ENCODE results near the gene TBPL1. TPM values are rescaled to one million over a fixed set of nuclear protein-coding genes. Genes with fewer than 3 reads are reported as not detected.
A peak's percentile ranks its signal among the peaks of the same experiment; 100 is the strongest.

The TBPL1 gene
- total and polyA plus RNA-seq, 2 of the 8 experiments (the other 6 are each of a cell fraction or from before 2014, with no cell fraction given), result 32.5 to 67.0 TPM

GRCh38 chr6:134004714-134005113 lies 51.7 kb downstream of the TBPL1 start (continued):
- no peak for TF ChIP-seq CHD7 (IDR thresholded peaks at IDR 0.05; ENCODE audit: insufficient replicate concordance, low read length)
- TF ChIP-seq CTCF (IDR thresholded peaks at IDR 0.05; ENCODE audit: control extremely low read depth in 1 of 3, insufficient read depth in 1 of 3, low read depth in 1 of 3, low read length in 3 of 3), result peak; percentile 11 to 27 (median 24); a peak in 2 of 4 replicates
- TF ChIP-seq ZNF274 (IDR thresholded peaks at IDR 0.05; ENCODE audit: borderline replicate concordance, extremely low read depth, low read length), result no peak
- no peak for TF ChIP-seq JUND (IDR thresholded peaks at IDR 0.05; ENCODE audit: low read length)
- TF ChIP-seq BACH1 (IDR thresholded peaks at IDR 0.05; ENCODE audit: low read length), result no peak
- TF ChIP-seq SRF (IDR thresholded peaks at IDR 0.05; ENCODE audit: low read depth, low read length), result no peak
